CD4-positive, alpha-beta T cell treated with Interleukin-15 for 1 hour (primary cell): Measurements from ENCODE around the gene CYSTM1.

ENCODE experiments used
- DNase-seq: peaks from one replicate; pipeline ENCODE4 v3.0.0-alpha.2; 2020

Gene CYSTM1

DNA sequence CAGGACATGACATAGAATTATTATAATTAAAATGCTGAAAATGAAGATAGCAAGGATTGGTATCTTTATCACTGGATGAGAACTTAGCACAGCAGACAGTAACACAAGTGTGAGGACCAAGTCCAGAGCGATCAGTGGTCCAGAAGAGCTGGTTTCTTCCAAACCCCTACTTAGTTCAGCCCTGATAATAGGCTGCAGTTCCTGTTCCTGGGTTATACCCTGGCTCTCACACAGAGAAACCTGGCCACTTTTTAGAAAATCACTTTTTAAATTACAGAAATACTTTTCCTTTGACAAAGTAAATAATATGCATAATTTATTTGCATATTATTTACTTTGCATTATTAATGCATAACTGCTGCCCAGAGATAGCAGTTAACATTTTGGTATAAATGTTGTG, 40.3 kb downstream of the CYSTM1 start:
- no peak for DNase-seq

DNA sequence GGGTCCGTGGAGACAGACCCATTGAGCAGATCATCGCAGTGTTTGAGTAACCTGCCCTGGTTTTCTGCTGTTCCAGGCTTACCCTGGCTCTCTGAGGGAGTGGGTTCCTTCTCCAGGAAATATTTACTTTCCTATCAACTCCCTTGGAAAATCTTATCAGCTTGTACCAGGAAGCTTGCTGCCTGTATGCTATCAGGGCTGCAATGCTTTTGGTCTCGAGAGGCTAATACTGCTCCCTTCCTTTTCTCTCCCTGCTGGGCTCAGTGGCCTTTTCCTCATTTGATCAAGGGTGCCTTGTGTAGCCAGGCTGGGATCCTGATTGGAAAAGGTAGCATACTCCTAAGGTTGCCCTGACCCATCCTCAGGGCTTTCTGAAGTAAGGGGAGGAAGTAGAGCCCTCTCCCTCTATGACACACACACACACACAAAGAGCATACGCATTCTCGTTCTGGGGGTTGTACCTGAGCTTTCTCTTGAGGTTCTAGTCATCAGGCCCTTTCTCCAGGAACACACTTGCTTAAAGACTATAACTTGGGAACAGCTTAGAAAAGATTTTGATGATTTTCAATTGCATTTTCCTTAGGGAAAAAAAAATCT, 41.6 kb downstream of the CYSTM1 start:
- no peak for DNase-seq

DNA sequence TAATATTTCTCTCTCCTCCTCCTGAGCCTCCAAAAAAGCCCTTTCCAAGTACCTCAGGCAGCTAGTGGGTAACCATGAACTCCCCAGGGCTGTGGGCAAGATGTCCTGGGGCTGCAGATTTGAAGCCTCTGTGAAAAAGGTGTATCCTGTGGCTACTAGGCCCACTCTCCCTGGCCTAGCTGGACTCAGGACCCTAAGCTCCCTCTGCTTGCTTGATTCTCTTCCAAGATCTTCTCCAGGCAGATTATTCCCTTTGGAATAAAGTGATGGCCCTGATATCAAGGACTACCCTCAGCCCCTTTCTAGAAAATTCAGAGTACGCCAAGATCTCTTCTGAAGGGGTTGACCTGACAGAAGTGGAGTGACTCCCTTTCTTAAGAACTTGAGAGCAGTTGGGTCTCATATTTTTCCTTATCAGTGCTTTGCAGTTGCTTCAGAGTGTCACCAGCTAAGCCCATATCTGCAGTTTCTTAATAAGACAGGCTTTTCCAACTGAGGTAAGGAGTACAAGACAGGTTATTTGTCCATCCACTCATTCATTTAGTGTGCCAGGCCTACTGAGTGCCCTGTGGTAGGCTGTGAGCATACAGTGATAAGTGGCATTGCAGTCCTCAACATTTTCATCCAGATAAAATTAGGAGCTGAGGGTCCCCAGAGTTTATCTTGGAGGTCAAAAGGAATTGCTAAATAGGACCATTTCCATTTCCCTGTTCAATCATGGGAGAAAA, 42.5 kb downstream of the CYSTM1 start:
- DNase-seq, result no peak

GRCh38 chr5:140219068-140219991, 44.3 kb downstream of the CYSTM1 start:
- DNase-seq, result no peak

DNA sequence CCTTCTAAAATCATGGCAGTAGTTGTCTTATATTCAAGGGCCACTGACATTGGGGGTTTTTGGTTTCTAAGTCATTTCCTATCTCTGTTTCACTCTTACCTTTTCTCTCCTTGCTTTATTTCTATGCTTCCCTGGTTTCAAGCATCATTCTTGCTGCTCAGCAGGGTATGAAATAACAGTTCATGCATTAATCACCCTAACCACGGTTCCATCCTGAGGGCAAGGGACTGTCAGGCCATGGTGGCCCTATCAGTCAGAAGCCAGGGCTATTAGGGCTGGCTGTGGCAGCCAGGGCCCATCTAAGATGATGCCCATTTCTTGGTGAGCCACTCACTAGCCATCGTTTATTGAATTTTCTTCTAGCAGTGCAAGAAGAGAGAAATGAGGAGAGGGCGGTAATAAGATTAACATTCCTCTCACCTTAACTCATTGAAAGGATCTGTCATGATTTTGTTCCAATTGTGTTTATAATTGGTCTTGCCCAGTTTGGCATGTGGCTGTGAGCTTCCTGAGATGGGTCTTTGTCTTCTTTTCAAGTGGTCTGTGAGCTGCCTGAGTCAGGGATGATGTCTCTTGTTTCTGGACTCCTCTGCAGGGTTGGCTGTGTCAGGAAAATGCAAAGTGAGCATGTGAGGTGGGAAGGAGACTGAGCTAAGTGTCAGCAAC, 45.2 kb downstream of the CYSTM1 start:
- DNase-seq, result no peak

GRCh38 chr5:140220698-140221064, 45.7 kb downstream of the CYSTM1 start:
- DNase-seq, result no peak

GRCh38 chr5:140221697-140222223, 46.8 kb downstream of the CYSTM1 start:
- no peak for DNase-seq

DNA sequence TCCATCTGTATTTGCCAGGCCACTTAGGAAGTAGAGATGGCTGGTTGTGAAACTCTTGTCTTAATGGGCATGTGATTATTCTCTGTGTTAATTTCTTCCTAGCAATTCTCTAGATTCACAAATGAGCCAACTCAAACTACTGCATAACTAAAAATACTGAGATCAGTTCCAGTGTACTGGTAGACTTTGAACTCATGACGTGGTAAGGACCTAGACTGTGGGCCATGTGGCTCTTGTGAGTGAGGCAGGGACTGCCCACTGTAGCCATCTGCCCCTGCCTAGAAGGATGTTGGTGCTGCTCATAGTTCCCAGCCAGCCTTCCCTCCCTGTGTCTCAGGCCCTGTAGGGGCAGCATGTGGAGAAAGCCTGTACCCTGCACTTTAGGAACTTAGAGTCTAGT, 47.4 kb downstream of the CYSTM1 start:
- no peak for DNase-seq

DNA sequence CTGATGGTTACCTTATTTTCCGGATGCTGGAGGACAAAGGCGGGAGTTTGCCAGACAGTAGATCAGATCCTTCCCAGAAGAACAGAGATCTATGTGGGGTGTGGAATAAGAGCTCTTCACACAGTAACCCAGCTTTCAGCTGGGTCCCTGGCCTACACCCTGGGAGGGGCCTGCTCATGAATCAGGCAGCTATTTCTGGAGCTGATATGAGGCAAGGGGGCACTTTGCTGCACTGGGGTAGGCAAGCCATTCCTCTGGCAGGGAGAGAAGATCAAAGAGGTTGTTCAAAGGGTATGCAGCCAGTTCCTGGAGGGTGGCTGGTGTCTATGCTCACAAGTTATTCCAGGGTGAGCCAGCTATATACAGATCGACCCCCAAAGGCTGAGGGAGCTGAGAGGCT, 48.6 kb downstream of the CYSTM1 start:
- no peak for DNase-seq

GRCh38 chr5:140224658-140225057, 49.7 kb downstream of the CYSTM1 start:
- DNase-seq, result no peak

GRCh38 chr5:140225396-140225795, 50.4 kb downstream of the CYSTM1 start:
- DNase-seq, result no peak

DNA sequence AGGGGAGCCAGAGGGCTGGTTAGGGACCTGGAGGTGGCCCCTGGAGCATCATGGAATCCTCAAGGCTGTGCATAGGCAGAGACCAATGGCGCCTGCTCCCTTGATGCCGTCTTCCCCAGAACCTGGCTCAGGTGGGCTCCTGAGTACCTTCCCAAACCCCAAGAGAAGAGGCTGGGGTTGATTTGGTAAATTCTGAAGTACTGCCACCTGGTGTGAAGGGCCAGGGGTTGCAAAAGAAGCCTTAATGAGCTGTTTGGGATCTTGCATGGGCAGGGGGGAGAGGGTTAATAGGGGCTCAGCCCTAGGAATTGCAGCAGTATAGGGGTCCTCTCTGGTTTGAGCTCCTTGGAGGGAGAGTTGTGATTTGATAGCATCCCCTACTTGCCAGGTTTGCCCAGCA, 52.1 kb downstream of the CYSTM1 start:
- no peak for DNase-seq

GRCh38 chr5:140228364-140228837, 53.4 kb downstream of the CYSTM1 start:
- DNase-seq, result no peak

DNA sequence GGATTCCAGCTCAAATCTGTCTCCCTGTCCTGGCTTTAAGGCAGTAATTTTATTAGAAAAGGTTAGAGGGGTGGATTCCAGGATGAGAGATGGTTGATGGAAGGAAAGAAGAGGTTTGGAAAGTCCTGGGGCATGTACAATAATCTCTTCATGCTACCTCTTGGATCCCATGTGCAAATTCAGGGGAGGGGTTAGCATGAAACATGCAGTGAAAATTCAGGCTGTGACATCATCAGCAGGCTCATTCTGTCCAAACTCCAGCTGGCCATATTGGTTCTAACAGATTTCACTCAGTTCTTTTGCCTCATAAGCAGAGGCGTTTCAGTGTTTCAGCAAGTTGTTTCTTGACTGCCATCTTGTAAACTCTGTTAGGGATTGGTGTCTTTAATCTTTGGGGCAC, 55.4 kb downstream of the CYSTM1 start:
- DNase-seq, result no peak

DNA sequence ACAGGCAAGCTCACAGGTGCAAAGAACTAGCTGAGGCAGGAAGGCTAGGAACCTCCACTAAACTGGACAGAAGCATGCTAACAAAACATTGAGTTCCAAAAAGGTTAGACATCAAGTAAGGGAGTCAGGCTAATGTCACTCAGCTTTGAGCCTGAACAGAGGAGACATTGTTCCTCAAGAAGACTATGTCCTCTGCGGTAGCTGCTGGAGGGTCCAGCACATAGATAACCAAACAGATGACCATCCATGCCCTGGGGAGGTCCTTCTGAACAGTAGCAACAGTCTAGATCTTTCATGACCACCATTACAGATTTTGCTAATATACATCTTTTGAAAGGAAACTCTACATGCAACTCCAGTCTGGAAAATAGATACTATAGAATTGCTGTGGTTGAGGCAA, 57.7 kb downstream of the CYSTM1 start:
- no peak for DNase-seq

DNA sequence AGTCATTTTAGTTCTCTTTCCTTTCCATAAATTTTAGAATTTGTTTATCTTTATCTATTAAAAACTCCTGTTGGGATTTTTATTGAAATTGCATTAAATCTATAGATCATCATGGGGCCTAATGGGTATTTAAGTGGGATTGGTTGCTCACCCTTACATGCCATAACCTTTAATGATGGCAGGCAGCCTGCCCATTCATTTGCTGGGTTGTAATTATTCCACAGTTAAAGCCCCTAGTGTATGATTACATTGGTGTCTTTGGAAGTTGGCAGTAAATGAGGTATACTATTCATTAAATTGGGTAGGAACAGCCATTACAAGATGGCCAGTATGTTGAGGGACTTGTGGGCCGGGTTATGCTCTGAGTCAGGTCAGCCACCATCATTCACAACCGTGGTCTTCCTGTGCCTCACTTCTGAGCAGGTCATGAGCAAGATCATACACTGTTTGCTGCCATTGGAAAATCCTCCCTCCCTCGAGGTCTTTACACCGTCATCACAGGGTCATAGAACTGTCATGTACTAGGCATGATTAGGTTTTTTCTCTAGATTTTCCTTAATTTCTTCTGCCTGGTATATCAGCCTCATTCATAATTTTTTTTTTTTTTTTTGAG, 59.5 kb downstream of the CYSTM1 start:
- DNase-seq, result no peak

- no peak for DNase-seq
Measured at GRCh38 chr5:140235791-140236551, 61.0 kb downstream of the CYSTM1 start.

GRCh38 chr5:140236891-140237598, 62.1 kb downstream of the CYSTM1 start:
- DNase-seq, result no peak

- DNase-seq, result no peak
Measured at GRCh38 chr5:140238756-140239155, 63.8 kb downstream of the CYSTM1 start.

DNA sequence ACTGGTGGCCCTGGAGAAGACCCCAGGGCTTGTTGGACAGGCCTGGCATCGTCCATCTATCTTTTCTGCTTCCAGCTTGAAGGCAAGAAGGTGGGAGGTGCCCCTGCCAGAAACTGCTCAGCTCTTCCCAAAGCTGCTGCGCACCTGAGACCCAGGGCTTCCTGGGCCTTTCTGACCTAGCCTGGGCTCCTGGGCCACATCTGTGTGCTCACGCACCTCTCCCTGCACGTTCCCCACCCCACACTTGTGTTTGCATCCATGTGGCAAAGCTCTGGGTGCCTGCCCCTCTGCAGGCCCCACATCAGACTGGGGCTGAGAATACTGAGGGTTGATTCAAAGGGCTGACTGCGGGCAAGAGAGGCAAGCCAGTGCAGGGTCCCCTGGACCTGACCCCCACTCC, 64.5 kb downstream of the CYSTM1 start:
- no peak for DNase-seq
